ENCODE measurements around the gene KLK4. TPM values are rescaled to one million over a fixed set of nuclear protein-coding genes. Genes with fewer than 3 reads are reported as not detected.

Gene KLK4
- total RNA-seq, 2 experiments from 2014 or later, result not detected

DNA sequence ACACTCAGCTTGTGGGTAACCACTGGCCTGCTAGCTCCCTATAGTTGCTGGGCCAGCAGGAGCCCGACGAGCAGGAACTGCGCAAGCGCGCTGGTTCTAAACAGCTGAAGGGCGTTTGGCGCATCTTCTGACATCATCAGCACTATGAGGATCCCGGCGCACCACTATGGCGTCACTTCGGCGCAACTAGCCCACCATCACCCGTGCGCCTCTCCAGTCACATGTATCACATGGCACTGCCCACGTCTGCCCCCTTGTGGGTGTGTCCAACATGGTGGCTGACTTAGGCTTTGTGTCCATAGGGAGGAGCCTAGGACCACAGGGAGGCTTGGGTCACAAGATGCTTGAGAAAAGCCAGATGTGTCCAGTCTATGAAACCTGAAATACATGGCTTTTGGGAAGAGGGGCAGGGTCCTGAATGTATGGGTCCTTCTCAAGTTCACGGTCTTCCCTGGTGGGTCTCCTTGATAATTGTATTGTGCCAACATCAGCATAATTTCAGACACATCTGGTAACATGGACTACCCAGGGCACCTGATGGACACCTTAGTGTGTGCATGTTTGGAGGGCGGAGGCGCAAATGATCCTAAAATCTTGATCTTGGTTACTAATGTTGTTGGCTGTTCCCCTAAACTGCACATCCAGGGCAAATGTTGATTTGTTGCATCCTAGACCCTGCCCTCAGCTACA lies 18.0 kb downstream of the KLK4 start:
- peaks cover 25% of the 10 kb centered on the region for H3K27me3 Mint-ChIP-seq (ENCODE audit: low read depth)
- H3K4me3 Mint-ChIP-seq, result no peak overlapping the region
- DNase-seq, result peak; percentile 16
- no peak overlapping the region for H3K27ac Mint-ChIP-seq
- H3K36me3 Mint-ChIP-seq (ENCODE audit: low read depth), result no peaks in the 10 kb centered on the region
- CTCF ChIA-PET, result interaction anchor here (1.6 kb wide), 1 partner anchor 13 kb away, joined by 3 read pairs; no protein-coding TSS in a partner anchor
- peaks cover 11% of the 10 kb centered on the region for H3K9me3 Mint-ChIP-seq
- intact Hi-C loops (cut with micrococcal nuclease), result no loop called here
- H3K4me1 Mint-ChIP-seq (ENCODE audit: low read depth), result no peaks in the 10 kb centered on the region

DNA sequence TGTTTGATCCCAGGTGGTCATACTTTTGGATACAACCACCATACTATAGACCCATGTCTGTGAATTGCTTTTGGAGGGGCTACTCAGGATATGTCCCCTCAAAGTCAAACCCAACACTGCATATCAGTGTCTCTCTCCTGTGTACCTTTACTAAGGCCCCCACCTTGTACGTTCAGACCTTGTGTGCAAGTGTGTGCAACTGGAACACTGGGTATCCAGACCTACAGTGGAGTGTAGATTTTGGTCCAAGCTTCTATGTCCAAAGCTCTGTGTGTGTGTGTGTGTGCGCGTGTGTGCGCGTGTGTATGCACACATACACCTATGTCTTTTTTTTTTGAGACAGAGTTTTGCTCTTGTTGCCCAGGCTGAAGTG lies 20.0 kb downstream of the KLK4 start:
- Mint-ChIP-seq H3K4me3 (no peak overlapping the region), H3K27ac (no peak overlapping the region), H3K36me3 (ENCODE audit: low read depth) (no peaks in the 10 kb centered on the region), H3K9me3 (peaks cover 11% of the 10 kb centered on the region), H3K27me3 (ENCODE audit: low read depth) (peaks cover 23% of the 10 kb centered on the region), H3K4me1 (ENCODE audit: low read depth) (no peaks in the 10 kb centered on the region)
- intact Hi-C loops (cut with micrococcal nuclease), result no loop called here
- DNase-seq, result no peak
- CTCF ChIA-PET, result interaction anchor here (1.6 kb wide), 1 partner anchor 14 kb away, joined by 3 read pairs; no protein-coding TSS in a partner anchor

DNA sequence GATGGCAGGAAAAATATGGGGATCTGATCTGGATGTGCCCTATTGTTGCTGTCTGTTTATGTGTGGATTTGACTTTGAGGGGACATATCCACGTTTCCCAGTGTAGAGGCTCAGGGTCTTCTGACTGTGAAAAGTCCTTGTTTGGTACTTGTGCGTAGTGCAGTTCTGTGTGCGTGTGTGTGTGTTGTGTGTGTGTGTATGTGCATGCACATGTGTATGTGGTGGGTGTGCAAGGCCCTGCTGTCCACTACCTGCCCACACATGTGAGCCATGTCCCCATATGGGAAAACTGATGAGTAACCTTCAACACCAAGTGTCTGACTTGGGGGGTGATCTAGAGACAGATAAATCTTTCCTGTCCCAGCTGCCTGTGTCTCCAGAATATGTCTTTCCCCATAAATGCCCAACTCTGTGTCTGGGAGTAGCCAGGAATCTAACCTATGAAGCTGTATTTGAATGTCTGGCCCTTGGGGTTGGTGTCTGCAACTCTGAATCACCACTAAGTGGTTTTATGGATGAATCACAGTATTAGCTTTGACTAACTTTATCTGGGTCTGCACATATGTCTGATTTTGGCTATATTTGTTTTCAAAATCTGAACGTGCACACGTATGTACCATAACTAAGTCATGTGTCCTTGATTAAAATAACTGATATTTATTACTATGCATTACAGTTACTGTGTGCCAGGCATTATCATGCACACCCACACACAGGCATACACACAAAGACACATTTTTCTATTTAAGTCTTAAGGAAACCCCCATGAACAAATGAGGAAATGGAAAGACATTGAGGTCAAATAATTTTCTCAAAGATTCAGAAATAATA lies 20.6 kb downstream of the KLK4 start:
- CTCF ChIA-PET, result no interaction called here
- DNase-seq, result no peak
- Mint-ChIP-seq H3K27ac (no peak overlapping the region), H3K27me3 (ENCODE audit: low read depth) (peaks cover 26% of the 10 kb centered on the region), H3K4me1 (ENCODE audit: low read depth) (no peaks in the 10 kb centered on the region), H3K36me3 (ENCODE audit: low read depth) (no peaks in the 10 kb centered on the region), H3K9me3 (peaks cover 11% of the 10 kb centered on the region), H3K4me3 (no peak overlapping the region)
- intact Hi-C loops (cut with micrococcal nuclease), result no loop called here

DNA sequence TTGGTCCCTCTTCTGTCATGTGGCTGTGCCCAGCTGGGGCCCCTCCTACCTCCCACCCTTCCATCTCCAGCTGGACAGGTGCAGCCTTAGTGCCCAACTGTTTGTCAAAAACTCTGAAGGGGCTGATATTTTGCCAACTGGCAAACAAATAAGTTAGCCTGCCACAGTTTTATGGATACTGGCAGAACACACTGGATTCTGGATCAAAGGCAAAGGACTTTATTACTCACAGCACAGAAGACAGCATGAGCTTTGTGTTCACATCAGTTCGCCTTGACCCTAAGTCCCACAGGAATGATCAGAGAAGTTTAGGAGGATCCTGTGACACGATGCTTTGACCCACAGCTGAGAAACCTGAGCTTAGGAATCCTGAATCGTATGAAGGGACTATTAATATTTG lies 21.6 kb downstream of the KLK4 start:
- peaks cover 30% of the 10 kb centered on the region for H3K27me3 Mint-ChIP-seq (ENCODE audit: low read depth)
- intact Hi-C loops (cut with micrococcal nuclease), result no loop called here
- no peak overlapping the region for H3K27ac Mint-ChIP-seq
- no peak overlapping the region for H3K4me3 Mint-ChIP-seq
- peaks cover 6% of the 10 kb centered on the region for H3K9me3 Mint-ChIP-seq
- no peak for DNase-seq
- CTCF ChIA-PET, result no interaction called here
- H3K36me3 Mint-ChIP-seq (ENCODE audit: low read depth), result no peaks in the 10 kb centered on the region
- H3K4me1 Mint-ChIP-seq (ENCODE audit: low read depth), result no peaks in the 10 kb centered on the region

DNA sequence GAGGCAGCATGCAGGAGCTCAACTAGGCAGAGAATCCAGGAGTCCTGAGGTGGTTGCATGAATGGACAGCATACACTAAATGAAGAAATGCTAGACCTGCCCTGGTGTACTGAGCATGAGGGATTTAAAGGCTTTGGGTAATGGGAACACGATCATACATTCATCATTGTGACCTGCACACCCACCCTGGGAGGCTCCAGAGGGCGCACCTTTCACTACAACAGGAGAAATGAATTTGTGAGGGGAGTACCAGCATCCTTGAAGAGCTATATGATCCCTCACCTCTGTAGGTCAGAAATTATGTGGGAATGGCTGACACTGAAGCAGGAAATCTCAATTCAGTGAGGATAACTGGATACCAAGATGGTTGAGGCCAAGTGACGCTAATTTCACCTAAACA lies 29.0 kb downstream of the KLK4 start:
- H3K9me3 Mint-ChIP-seq, result no peaks in the 10 kb centered on the region
- no peaks in the 10 kb centered on the region for H3K4me1 Mint-ChIP-seq (ENCODE audit: low read depth)
- no peaks in the 10 kb centered on the region for H3K36me3 Mint-ChIP-seq (ENCODE audit: low read depth)
- H3K27me3 Mint-ChIP-seq (ENCODE audit: low read depth), result peaks cover 29% of the 10 kb centered on the region
- intact Hi-C loops (cut with micrococcal nuclease), result no loop called here
- CTCF ChIA-PET, result interaction anchor here (0.6 kb wide), 1 partner anchor 100 kb away, joined by 3 read pairs; no protein-coding TSS in a partner anchor
- H3K27ac Mint-ChIP-seq, result no peak overlapping the region
- no peak for DNase-seq
- H3K4me3 Mint-ChIP-seq, result no peak overlapping the region

DNA sequence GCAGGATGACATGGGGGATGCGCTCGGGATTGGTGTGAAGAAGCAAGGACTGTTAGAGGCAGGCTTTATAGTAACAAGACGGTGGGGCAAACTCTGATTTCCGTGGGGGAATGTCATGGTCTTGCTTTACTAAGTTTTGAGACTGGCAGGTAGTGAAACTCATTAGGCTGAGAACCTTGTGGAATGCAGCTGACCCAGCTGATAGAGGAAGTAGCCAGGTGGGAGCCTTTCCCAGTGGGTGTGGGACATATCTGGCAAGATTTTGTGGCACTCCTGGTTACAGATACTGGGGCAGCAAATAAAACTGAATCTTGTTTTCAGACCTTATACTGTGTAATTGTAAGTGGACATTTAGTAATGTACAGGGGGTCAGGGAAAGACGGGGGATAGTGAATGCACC lies 31.0 kb downstream of the KLK4 start:
- H3K36me3 Mint-ChIP-seq (ENCODE audit: low read depth), result no peaks in the 10 kb centered on the region
- intact Hi-C loops (cut with micrococcal nuclease), result no loop called here
- H3K4me1 Mint-ChIP-seq (ENCODE audit: low read depth), result no peaks in the 10 kb centered on the region
- DNase-seq, result no peak
- no peaks in the 10 kb centered on the region for H3K9me3 Mint-ChIP-seq
- H3K27ac Mint-ChIP-seq, result no peak overlapping the region
- CTCF ChIA-PET, result no interaction called here
- peaks cover 22% of the 10 kb centered on the region for H3K27me3 Mint-ChIP-seq (ENCODE audit: low read depth)
- no peak overlapping the region for H3K4me3 Mint-ChIP-seq

DNA sequence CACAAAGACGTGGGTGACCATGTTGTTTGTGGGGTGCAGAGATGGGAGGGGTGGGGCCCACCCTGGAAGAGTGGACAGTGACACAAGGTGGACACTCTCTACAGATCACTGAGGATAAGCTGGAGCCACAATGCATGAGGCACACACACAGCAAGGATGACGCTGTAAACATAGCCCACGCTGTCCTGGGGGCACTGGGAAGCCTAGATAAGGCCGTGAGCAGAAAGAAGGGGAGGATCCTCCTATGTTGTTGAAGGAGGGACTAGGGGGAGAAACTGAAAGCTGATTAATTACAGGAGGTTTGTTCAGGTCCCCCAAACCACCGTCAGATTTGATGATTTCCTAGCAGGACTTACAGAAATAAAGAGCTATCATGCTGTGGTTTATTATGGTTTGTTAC lies 32.3 kb downstream of the KLK4 start:
- DNase-seq, result no peak
- Mint-ChIP-seq H3K9me3 (no peaks in the 10 kb centered on the region), H3K27ac (no peak overlapping the region), H3K36me3 (ENCODE audit: low read depth) (no peaks in the 10 kb centered on the region), H3K27me3 (ENCODE audit: low read depth) (peaks cover 19% of the 10 kb centered on the region), H3K4me1 (ENCODE audit: low read depth) (no peaks in the 10 kb centered on the region), H3K4me3 (no peak overlapping the region)
- CTCF ChIA-PET, result no interaction called here
- intact Hi-C loops (cut with micrococcal nuclease), result no loop called here

DNA sequence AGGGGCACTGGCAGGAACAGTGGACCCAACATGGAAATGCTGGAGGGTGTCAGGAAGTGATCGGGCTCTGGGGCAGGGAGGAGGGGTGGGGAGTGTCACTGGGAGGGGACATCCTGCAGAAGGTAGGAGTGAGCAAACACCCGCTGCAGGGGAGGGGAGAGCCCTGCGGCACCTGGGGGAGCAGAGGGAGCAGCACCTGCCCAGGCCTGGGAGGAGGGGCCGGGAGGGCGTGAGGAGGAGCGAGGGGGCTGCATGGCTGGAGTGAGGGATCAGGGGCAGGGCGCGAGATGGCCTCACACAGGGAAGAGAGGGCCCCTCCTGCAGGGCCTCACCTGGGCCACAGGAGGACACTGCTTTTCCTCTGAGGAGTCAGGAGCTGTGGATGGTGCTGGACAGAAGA lies 33.9 kb downstream of the KLK4 start:
- intact Hi-C loops (cut with micrococcal nuclease), result no loop called here
- H3K27me3 Mint-ChIP-seq (ENCODE audit: low read depth), result peaks cover 18% of the 10 kb centered on the region
- H3K4me3 Mint-ChIP-seq, result no peak overlapping the region

DNA sequence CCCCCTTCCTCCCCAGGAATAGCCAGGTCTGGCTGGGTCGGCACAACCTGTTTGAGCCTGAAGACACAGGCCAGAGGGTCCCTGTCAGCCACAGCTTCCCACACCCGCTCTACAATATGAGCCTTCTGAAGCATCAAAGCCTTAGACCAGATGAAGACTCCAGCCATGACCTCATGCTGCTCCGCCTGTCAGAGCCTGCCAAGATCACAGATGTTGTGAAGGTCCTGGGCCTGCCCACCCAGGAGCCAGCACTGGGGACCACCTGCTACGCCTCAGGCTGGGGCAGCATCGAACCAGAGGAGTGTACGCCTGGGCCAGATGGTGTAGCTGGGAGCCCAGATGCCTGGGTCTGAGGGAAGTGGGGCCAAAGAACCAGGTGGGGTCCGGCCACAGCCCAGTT lies 34.7 kb downstream of the KLK4 start:
- no peaks in the 10 kb centered on the region for H3K4me1 Mint-ChIP-seq (ENCODE audit: low read depth)
- CTCF ChIA-PET, result no interaction called here

More for the DNA sequence above, 33.9 kb downstream of the KLK4 start:
- Mint-ChIP-seq H3K27ac (no peak overlapping the region), H3K36me3 (ENCODE audit: low read depth) (no peaks in the 10 kb centered on the region), H3K4me1 (ENCODE audit: low read depth) (no peaks in the 10 kb centered on the region), H3K9me3 (no peaks in the 10 kb centered on the region)
- CTCF ChIA-PET, result no interaction called here
- DNase-seq, result no peak

DNA sequence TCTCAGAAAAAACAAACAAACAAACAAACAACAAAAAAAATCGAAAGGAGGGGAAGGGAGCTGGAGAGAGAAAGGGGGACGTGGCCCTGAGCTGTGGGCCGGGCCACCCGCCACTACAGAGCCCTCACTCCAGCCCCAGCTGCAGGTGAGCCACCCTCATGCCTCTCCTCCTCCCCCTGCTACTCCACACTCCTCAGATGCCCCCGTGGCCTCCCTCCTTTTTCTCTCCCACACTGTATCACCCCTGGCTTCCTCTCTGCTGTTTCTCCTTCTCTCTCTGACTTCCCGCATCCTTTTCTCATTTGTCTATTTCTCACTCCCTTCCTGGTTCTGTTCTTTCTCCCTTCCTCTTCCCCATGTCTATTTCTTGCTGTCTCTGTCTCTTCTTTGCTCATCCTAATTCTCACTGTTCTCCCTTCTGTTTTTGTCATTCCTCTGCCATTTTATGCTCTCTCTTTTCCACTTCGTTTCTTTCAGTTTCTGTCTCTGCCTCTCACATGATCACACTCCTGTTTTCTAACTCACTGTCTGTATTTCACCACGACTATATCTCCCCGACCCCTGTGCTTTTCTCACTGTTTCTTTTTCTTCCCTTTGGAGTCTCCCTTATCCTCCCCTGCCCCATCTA lies 35.3 kb downstream of the KLK4 start:
- H3K9me3 Mint-ChIP-seq, result no peaks in the 10 kb centered on the region
- peaks cover 22% of the 10 kb centered on the region for H3K27me3 Mint-ChIP-seq (ENCODE audit: low read depth)
- intact Hi-C loops (cut with micrococcal nuclease), result no loop called here
- no peak overlapping the region for H3K27ac Mint-ChIP-seq
- CTCF ChIA-PET, result no interaction called here
- H3K4me3 Mint-ChIP-seq, result no peak overlapping the region
- DNase-seq, result no peak
- no peaks in the 10 kb centered on the region for H3K4me1 Mint-ChIP-seq (ENCODE audit: low read depth)
- no peaks in the 10 kb centered on the region for H3K36me3 Mint-ChIP-seq (ENCODE audit: low read depth)

More for the DNA sequence above, 34.7 kb downstream of the KLK4 start:
- Mint-ChIP-seq H3K36me3 (ENCODE audit: low read depth) (no peaks in the 10 kb centered on the region), H3K9me3 (no peaks in the 10 kb centered on the region), H3K27ac (no peak overlapping the region), H3K27me3 (ENCODE audit: low read depth) (peaks cover 18% of the 10 kb centered on the region), H3K4me3 (no peak overlapping the region)
- DNase-seq, result no peak
- intact Hi-C loops (cut with micrococcal nuclease), result no loop called here

DNA sequence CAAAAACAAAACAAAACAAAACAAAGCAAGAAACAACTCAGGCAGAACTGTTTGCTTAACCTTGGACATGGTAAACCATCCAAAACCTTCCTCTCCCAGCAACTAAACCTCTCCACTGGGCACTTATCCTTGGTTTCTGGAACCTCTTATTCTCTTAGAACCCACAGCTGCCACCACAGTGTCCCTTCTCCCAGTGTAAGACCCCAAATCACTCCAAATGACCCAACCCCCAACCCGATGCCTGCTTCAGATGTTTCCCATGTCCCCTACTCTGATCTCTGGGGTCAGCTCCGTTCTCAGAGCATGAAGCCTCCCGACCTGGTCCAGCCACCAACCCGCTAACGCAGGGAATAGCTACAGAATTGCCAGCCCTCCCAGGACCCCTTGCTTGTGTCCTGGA lies 37.0 kb downstream of the KLK4 start:
- DNase-seq, result no peak
- no peaks in the 10 kb centered on the region for H3K4me1 Mint-ChIP-seq (ENCODE audit: low read depth)
- no peaks in the 10 kb centered on the region for H3K9me3 Mint-ChIP-seq
- no peak overlapping the region for H3K27ac Mint-ChIP-seq
- no peak overlapping the region for H3K4me3 Mint-ChIP-seq
- intact Hi-C loops (cut with micrococcal nuclease), result no loop called here
- no peaks in the 10 kb centered on the region for H3K36me3 Mint-ChIP-seq (ENCODE audit: low read depth)
- peaks cover 19% of the 10 kb centered on the region for H3K27me3 Mint-ChIP-seq (ENCODE audit: low read depth)
- CTCF ChIA-PET, result interaction anchor here (1.3 kb wide), 1 partner anchor 48 kb away, joined by 4 read pairs; no protein-coding TSS in a partner anchor

DNA sequence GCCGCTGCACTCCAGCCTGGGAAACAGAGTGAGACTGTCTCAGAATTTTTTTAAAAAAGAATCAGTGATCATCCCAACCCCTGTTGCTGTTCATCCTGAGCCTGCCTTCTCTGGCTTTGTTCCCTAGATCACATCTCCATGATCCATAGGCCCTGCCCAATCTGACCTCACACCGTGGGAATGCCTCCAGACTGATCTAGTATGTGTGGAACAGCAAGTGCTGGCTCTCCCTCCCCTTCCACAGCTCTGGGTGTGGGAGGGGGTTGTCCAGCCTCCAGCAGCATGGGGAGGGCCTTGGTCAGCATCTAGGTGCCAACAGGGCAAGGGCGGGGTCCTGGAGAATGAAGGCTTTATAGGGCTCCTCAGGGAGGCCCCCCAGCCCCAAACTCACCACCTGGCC lies 38.1 kb downstream of the KLK4 start, which contains the start of gene KLK2:
KLK2 (plus strand) TSS at position 384 of the 400 bp plus-strand sequence. CDS start 35 bp downstream, outside the sequence.
- H3K27me3 Mint-ChIP-seq (ENCODE audit: low read depth), result peaks cover 19% of the 10 kb centered on the region
- intact Hi-C loops (cut with micrococcal nuclease), result no loop called here
- CTCF ChIA-PET, result interaction anchor here (0.7 to 2.2 kb wide), 2 partner anchors 49 to 854 kb away, joined by 3 to 6 read pairs; no protein-coding TSS in a partner anchor
- H3K4me1 Mint-ChIP-seq (ENCODE audit: low read depth), result no peaks in the 10 kb centered on the region
- H3K27ac Mint-ChIP-seq, result no peak within 1 kb of the TSS
- no peak for DNase-seq
- H3K4me3 Mint-ChIP-seq, result no peak within 1 kb of the TSS
- H3K9me3 Mint-ChIP-seq, result no peaks in the 10 kb centered on the region
- H3K36me3 Mint-ChIP-seq (ENCODE audit: low read depth), result no peaks in the 10 kb centered on the region
